ENCODE data around the gene EP300. TPM values are rescaled to one million over a fixed set of nuclear protein-coding genes. Genes with fewer than 3 reads are reported as not detected.

The EP300 gene
- polyA plus RNA-seq, 1 donor from 2014 or later, result 26.0 TPM

- peak overlapping the region; percentile 81 to 96 (median 90) for H3K4me3 Mint-ChIP-seq
- peak overlapping the region in 1 of 3 donors; percentile 3 for H3K27ac Mint-ChIP-seq
- H3K27me3 Mint-ChIP-seq, result peaks cover 2% of the 10 kb centered on the region
- no peaks in the 10 kb centered on the region for H3K9me3 Mint-ChIP-seq
- no peaks in the 10 kb centered on the region for H3K36me3 Mint-ChIP-seq
- peaks cover 9 to 12% (median 10%) of the 10 kb centered on the region in 3 donors for H3K4me1 Mint-ChIP-seq
Measured at GRCh38 chr22:41198027-41198580, 105.7 kb downstream of the EP300 start.

DNA sequence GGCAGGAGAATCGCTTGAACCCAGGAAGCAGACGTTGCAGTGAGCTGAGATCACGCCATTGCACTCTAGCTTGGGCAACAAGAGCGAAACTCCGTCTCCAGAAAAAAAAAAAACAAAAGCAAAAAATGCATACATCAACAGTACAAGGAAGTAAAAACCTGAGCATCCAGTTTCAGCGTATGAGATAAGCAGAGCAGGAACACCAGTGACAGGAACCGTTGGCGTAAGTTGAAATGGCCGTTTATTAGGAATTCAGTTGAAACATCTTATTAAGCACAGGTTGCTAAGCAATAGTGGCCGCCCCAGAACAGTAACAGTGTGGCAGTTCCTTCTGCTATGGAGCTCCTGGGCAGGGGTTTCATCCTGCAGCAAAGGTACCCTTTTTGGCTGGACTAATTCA, 108.7 kb downstream of the EP300 start:
- Mint-ChIP-seq H3K27me3 (peaks cover 6% of the 10 kb centered on the region), H3K4me3 (peak overlapping the region in 1 of 4 donors; percentile 25), H3K36me3 (no peaks in the 10 kb centered on the region), H3K27ac (no peak overlapping the region), H3K9me3 (no peaks in the 10 kb centered on the region), H3K4me1 (peaks cover 21 to 24% (median 21%) of the 10 kb centered on the region in 3 donors)

- Mint-ChIP-seq H3K27ac (peak overlapping the region in 1 of 3 donors; percentile 67), H3K9me3 (no peaks in the 10 kb centered on the region), H3K27me3 (peaks cover 6% of the 10 kb centered on the region), H3K4me3 (peak overlapping the region in 1 of 4 donors; percentile 33), H3K36me3 (no peaks in the 10 kb centered on the region), H3K4me1 (peaks cover 17 to 33% (median 24%) of the 10 kb centered on the region in 3 donors)
Measured at GRCh38 chr22:41203118-41203517, 110.7 kb downstream of the EP300 start.

DNA sequence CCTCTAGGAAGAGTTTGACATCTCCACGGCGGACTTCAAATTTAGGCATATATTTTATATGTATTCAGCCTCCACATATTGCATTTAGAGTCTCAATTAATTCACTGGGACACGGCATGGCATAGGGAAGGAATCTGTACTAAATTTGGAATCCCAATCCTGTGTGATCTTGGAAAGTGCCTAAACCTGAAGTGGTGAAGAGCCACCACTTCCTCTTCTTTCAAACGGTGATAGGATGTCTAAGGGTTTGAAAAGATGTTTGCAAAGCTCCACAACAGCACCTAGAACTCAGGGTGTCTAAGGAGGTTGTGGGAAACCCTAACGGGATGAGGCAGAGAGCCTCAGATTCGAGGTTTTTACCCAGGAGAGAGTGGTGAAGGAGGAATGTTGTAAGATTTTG, 111.7 kb downstream of the EP300 start:
- Mint-ChIP-seq H3K9me3 (no peaks in the 10 kb centered on the region), H3K4me1 (peaks cover 17 to 32% (median 22%) of the 10 kb centered on the region in 3 donors), H3K4me3 (peak overlapping the region in 2 of 4 donors; percentile 37 to 51)

DNA sequence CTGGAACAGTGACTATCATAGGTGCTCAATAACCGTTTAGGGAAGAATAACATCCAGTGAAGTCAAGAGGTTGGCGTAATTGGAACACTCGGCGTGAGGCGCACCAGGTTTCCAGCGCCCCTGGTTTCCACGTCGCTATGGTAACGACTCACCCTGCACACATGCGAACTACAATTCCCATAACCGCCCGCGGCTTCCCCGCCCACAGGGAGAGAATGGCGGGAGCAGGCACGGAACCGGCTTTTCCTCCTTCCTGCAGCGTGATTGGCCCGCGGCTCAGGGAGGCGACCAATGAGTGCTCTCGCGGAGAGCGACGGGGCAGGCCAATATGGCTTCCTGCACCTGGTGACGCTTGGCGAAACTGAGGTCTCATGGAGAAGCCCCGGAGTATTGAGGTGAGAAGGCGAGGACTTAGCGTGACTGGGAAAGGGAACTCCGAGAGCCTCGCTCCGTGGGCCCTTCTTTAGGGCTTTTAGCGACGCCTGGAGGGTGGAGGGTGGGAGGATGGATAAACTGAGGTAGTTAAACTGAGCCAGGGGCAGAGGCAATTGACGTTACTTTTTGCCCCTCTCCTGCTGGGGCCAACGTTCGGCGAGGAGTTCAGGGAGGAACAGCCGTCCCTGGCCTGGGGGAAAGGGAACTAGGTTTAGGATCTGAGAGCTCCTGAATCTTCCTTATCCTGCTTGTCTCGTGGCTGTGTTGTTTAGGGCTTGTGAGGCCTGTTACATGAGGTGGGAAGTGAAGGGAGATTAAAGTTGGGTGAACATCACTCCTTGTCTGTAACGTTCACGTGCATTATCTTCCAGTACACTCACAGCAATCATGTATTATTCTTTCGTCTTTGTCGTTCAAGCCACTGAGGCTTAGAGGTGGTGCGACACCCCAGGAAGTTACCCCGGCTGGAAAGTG, 112.9 kb downstream of the EP300 start, which contains the start of gene L3MBTL2:
TSS of gene L3MBTL2 (plus strand) at position 321 of the 909 bp plus-strand sequence. CDS start at position 372, 51 bp downstream.
- H3K4me1 Mint-ChIP-seq, result peaks cover 22 to 34% (median 22%) of the 10 kb centered on the region in 3 donors
- peaks cover 6% of the 10 kb centered on the region for H3K27me3 Mint-ChIP-seq
- peak within 1 kb of the TSS; percentile 87 to 97 (median 94) for H3K4me3 Mint-ChIP-seq

More for the DNA sequence above, 111.7 kb downstream of the EP300 start:
- H3K36me3 Mint-ChIP-seq, result no peaks in the 10 kb centered on the region
- H3K27me3 Mint-ChIP-seq, result peaks cover 6% of the 10 kb centered on the region
- H3K27ac Mint-ChIP-seq, result peak overlapping the region; percentile 22 to 80 (median 67)

DNA sequence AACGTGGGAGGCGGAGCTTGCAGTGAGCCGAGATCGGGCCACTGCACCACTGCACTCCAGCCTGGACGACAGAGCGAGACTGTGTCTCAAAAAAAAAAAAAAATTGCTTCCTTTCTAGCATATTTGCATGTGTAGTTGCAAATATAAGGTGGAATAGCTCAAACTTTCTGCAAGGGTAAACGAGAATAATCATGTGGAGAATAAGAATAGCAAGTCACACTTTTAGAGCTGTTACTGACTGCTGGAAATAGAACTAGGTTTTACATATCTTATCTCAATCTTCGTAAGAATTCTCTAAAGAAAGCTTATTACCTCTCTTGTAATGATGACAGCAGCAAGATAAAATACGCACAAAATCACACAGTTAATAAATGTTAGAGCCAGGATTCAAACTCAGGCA, 114.3 kb downstream of the EP300 start:
- Mint-ChIP-seq H3K36me3 (no peaks in the 10 kb centered on the region), H3K27me3 (peaks cover 4% of the 10 kb centered on the region), H3K4me3 (peak overlapping the region; percentile 66 to 91 (median 88)), H3K27ac (peak overlapping the region in 1 of 3 donors; percentile 34), H3K9me3 (no peaks in the 10 kb centered on the region), H3K4me1 (peaks cover 22 to 34% (median 24%) of the 10 kb centered on the region in 3 donors)

More for the DNA sequence above, 112.9 kb downstream of the EP300 start, which contains the start of gene L3MBTL2:
- H3K36me3 Mint-ChIP-seq, result no peaks in the 10 kb centered on the region
- no peaks in the 10 kb centered on the region for H3K9me3 Mint-ChIP-seq
- H3K27ac Mint-ChIP-seq, result peak within 1 kb of the TSS; percentile 69 to 95 (median 94)

DNA sequence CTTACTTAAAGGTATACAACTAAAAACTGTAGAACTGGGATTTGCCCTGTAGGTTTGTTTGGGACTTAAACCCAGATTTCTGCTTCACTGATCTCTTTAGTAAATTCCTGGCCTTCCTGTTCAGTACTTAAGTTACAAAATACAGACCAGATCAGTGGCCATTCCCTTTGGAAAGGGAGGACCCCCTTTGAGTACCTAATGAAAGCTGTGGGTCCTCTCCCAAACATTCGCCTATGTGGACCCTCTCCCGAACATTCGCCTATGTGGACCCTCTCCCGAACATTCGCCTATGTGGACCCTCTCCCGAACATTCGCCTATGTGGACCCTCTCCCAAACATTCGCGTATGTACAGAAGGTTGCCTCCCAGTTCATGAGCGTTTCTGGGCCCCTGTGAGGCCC, 123.0 kb downstream of the EP300 start:
- Mint-ChIP-seq H3K27ac (no peak overlapping the region), H3K27me3 (no peaks in the 10 kb centered on the region), H3K4me3 (no peak overlapping the region), H3K4me1 (peaks cover 10 to 20% (median 10%) of the 10 kb centered on the region in 3 donors), H3K9me3 (no peaks in the 10 kb centered on the region), H3K36me3 (peaks cover 5% of the 10 kb centered on the region)

- Mint-ChIP-seq H3K27me3 (no peaks in the 10 kb centered on the region), H3K4me1 (peaks cover 9 to 18% (median 10%) of the 10 kb centered on the region in 3 donors), H3K36me3 (peaks cover 7% of the 10 kb centered on the region), H3K27ac (no peak overlapping the region), H3K4me3 (no peak overlapping the region), H3K9me3 (no peaks in the 10 kb centered on the region)
Measured at GRCh38 chr22:41215926-41216325, 123.5 kb downstream of the EP300 start.

DNA sequence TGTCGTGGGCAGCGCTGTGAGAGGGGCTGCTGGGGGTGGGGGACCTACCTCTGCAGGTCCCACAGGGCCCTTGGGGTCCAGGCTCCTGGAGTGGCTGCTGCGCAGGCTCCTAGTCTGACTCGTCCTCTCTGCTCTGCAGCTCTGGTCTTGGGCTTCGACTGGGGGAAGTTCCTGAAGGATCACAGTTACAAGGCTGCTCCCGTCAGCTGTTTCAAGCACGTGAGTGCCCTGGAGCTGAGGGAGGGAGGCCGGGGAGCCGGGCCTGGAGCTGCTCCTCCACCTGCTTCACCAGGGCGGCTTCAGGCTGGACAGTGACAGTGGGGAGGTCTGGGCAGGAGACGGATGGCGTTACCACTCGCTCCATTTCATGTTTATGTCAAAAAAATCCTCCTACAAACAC, 124.6 kb downstream of the EP300 start:
- peak overlapping the region in 1 of 4 donors; percentile 86 for H3K4me3 Mint-ChIP-seq
- H3K4me1 Mint-ChIP-seq, result peaks cover 9 to 18% (median 10%) of the 10 kb centered on the region in 3 donors
- H3K27ac Mint-ChIP-seq, result peak overlapping the region in 1 of 3 donors; percentile 52
- H3K27me3 Mint-ChIP-seq, result no peaks in the 10 kb centered on the region
- H3K9me3 Mint-ChIP-seq, result no peaks in the 10 kb centered on the region
- peaks cover 7% of the 10 kb centered on the region for H3K36me3 Mint-ChIP-seq

DNA sequence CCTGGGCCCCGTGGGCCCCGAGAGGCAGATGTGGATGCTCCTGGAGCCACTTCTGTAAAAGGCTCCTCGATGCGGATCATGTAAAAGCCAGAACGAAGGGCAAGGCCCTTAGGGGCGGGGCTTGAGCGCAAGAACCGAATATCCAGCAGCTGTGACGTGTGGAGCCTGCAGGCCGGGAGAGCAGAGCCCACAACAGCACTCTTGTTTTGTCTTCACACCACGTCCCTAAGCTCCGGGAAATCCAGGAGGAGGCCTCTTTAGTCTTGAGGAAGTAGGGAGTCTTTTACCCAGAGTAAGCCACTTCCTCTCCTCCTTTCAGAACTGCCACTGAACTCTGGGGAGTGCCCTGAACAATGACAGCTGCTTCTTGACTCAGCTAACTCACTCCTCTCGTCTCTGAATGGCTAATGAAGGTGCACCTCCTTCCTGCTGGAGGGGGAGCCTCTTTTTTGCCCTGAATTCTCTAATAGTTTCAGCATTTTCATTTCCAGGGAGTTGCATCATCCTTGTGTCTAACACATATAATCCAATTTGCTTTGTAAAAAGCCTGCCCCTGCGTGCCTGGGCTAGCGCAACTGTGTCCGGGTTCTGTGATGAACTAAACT, 125.3 kb downstream of the EP300 start:
- Mint-ChIP-seq H3K36me3 (peaks cover 7% of the 10 kb centered on the region), H3K9me3 (no peaks in the 10 kb centered on the region), H3K27ac (peak overlapping the region; percentile 4 to 76 (median 52)), H3K4me1 (peaks cover 9 to 18% (median 10%) of the 10 kb centered on the region in 3 donors), H3K27me3 (no peaks in the 10 kb centered on the region), H3K4me3 (peak overlapping the region in 3 of 4 donors; percentile 69 to 88 (median 86))

GRCh38 chr22:41222846-41223507, 130.6 kb downstream of the EP300 start:
- H3K27ac Mint-ChIP-seq, result no peak overlapping the region
- H3K4me1 Mint-ChIP-seq, result peaks cover under 1% of the 10 kb centered on the region in 3 donors
- no peak overlapping the region for H3K4me3 Mint-ChIP-seq
- H3K27me3 Mint-ChIP-seq, result no peaks in the 10 kb centered on the region
- H3K36me3 Mint-ChIP-seq, result peaks cover 9% of the 10 kb centered on the region
- no peaks in the 10 kb centered on the region for H3K9me3 Mint-ChIP-seq

DNA sequence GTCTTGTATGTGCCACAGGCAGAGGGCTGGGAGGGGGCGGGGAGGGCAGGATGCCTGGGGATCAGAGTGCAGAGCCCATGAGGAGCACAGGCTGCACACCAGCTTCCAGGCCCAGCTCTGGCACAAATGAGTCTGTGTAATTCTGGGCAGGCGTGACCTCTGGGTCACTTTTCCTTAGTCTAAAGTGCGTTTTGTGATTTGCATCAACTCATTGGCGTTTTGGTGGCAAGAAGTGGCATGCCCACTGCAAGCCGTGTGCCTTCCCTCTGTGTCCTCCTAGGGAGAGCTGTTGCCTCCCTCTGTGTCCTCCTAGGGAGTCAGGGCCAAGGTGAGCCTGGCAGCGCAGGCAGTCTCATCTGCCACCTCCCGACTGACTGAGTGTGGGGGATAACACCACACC, 131.1 kb downstream of the EP300 start:
- Mint-ChIP-seq H3K27ac (no peak overlapping the region), H3K4me1 (no peaks in the 10 kb centered on the region), H3K9me3 (no peaks in the 10 kb centered on the region), H3K27me3 (no peaks in the 10 kb centered on the region), H3K36me3 (peaks cover 9% of the 10 kb centered on the region), H3K4me3 (no peak overlapping the region)

- Mint-ChIP-seq H3K9me3 (no peaks in the 10 kb centered on the region), H3K4me1 (no peaks in the 10 kb centered on the region), H3K27ac (peak overlapping the region in 1 of 3 donors; percentile 47), H3K27me3 (no peaks in the 10 kb centered on the region), H3K36me3 (peaks cover 8% of the 10 kb centered on the region), H3K4me3 (no peak overlapping the region)
Measured at GRCh38 chr22:41226723-41227655, 134.6 kb downstream of the EP300 start.
